OCI-LY1 (cell line): ENCODE results near the gene MPLKIP.
"Not testable (repeated sequence)": the region's sequence is repeated elsewhere in the genome, so short reads cannot be mapped to it uniquely, and the experiment has no call there.

Source experiments
- H2AFZ ChIP-seq: fragments of 200-600 bp; sonication (generic), shearing (Covaris generic); 2 replicates; pipeline ENCODE4 v1.6.0; 2014; ENCODE audit warnings: antibody characterized with exemption, mild to moderate bottlenecking, low read length
- H3F3A ChIP-seq: fragments of 200-600 bp; sonication (generic), shearing (Covaris generic); 2 replicates; pipeline ENCODE4 v1.6.0; 2014; ENCODE audit warnings: mild to moderate bottlenecking, antibody characterized with exemption, low read length, moderate library complexity; ENCODE audit not compliant: insufficient read depth
- H3K27ac ChIP-seq: fragments of 200-600 bp; sonication (generic); 2 replicates; pipeline ENCODE4 v1.5.1; 2014; ENCODE audit warnings: low read length, mixed run types, mild to moderate bottlenecking, low read depth; ENCODE audit not compliant: poor library complexity, severe bottlenecking
- H3K27me3 ChIP-seq: fragments of 200-600 bp; sonication (generic); 2 replicates; pipeline ENCODE4 v1.6.0; 2014; ENCODE audit warnings: antibody characterized with exemption, mild to moderate bottlenecking, low read length, moderate library complexity; ENCODE audit not compliant: insufficient read depth
- H3K36me3 ChIP-seq: fragments of 200-600 bp; sonication (generic); 2 replicates; pipeline ENCODE4 v1.6.1; 2014; ENCODE audit warnings: mild to moderate bottlenecking, antibody characterized with exemption, low read length, moderate library complexity, mixed read lengths; ENCODE audit not compliant: insufficient read depth
- H3K4me1 ChIP-seq: fragments of 200-600 bp; sonication (generic); 2 replicates; pipeline ENCODE4 v1.5.1; 2014; ENCODE audit warnings: mild to moderate bottlenecking, low read length, moderate library complexity; ENCODE audit not compliant: insufficient read depth, severe bottlenecking
- H3K4me2 ChIP-seq: fragments of 200-600 bp; sonication (generic), shearing (Covaris generic); 2 replicates; pipeline ENCODE4 v1.6.1; 2014; ENCODE audit warnings: low read length
- H3K4me3 ChIP-seq: fragments of 200-600 bp; sonication (generic); 2 replicates; pipeline ENCODE4 v1.5.1; 2014; ENCODE audit warnings: low read length, low read depth, mild to moderate bottlenecking, mixed read lengths; ENCODE audit not compliant: poor library complexity, severe bottlenecking
- H3K79me2 ChIP-seq: fragments of 200-600 bp; shearing (Covaris generic); 2 replicates; pipeline ENCODE4 v1.6.1; 2016; ENCODE audit warnings: mixed run types, low read length, mixed read lengths; ENCODE audit not compliant: insufficient read depth
- H3K9ac ChIP-seq: fragments of 200-600 bp; sonication (generic), shearing (Covaris generic); 2 replicates; pipeline ENCODE4 v1.6.1; 2014; ENCODE audit warnings: mild to moderate bottlenecking, low read length, mixed read lengths
- H3K9me2 ChIP-seq: fragments of 200-600 bp; sonication (generic), shearing (Covaris generic); 2 replicates; pipeline ENCODE4 v1.6.1; 2014; ENCODE audit warnings: low read depth, mild to moderate bottlenecking, low read length, mixed read lengths
- H3K9me3 ChIP-seq: fragments of 200-600 bp; shearing (Covaris generic); 2 replicates; pipeline ENCODE4 v1.6.1; 2014; ENCODE audit warnings: low read length, mixed read lengths
- H4K20me1 ChIP-seq: fragments of 200-600 bp; sonication (generic), shearing (Covaris generic); 2 replicates; pipeline ENCODE4 v1.6.0; 2016; ENCODE audit warnings: mild to moderate bottlenecking, low read length; ENCODE audit not compliant: insufficient read depth
- CTCF ChIP-seq: fragments of 200-600 bp; sonication (generic), shearing (Covaris generic); IDR thresholded peaks from 2 replicates; pipeline ENCODE4 v1.5.1; 2017; ENCODE audit warnings: mild to moderate bottlenecking, antibody characterized with exemption, low read length, moderate library complexity, mixed read lengths
- EZH2 ChIP-seq: fragments of 200-600 bp; sonication (generic), shearing (Covaris generic); IDR thresholded peaks from 2 replicates; pipeline ENCODE4 v1.8.0; 2017; ENCODE audit warnings: borderline replicate concordance, mixed run types, mild to moderate bottlenecking, antibody characterized with exemption, low read length, moderate library complexity, mixed read lengths

MPLKIP gene

GRCh38 chr7:40151504-40151903 lies 17.1 kb upstream of the MPLKIP start:
- Histone ChIP-seq H3K4me1 (no peaks in the 10 kb centered on the region), H2AFZ (no peak overlapping the region), H3K9ac (no peak overlapping the region), H3K27ac (no peak overlapping the region), H3K79me2 (no peaks in the 10 kb centered on the region), H3K9me2 (no peaks in the 10 kb centered on the region), H3K4me2 (no peak overlapping the region), H3K9me3 (no peaks in the 10 kb centered on the region), H4K20me1 (no peaks in the 10 kb centered on the region), H3K27me3 (no peaks in the 10 kb centered on the region; the same call in 1 of the 2 replicates), H3K36me3 (no peaks in the 10 kb centered on the region), H3K4me3 (no peak overlapping the region), H3F3A (no peaks in the 10 kb centered on the region)
- TF ChIP-seq CTCF (no peak), EZH2 (no peak)

GRCh38 chr7:40148671-40149070 lies 14.2 kb upstream of the MPLKIP start:
- Histone ChIP-seq H3K4me1 (no peaks in the 10 kb centered on the region), H2AFZ (no peak overlapping the region), H3K36me3 (no peaks in the 10 kb centered on the region; the same call in 1 of the 2 replicates), H4K20me1 (no peaks in the 10 kb centered on the region), H3K27ac (no peak overlapping the region), H3K4me2 (no peak overlapping the region), H3K27me3 (no peaks in the 10 kb centered on the region; the same call in 1 of the 2 replicates), H3K9ac (no peak overlapping the region), H3K79me2 (no peaks in the 10 kb centered on the region), H3K9me3 (no peaks in the 10 kb centered on the region), H3F3A (no peaks in the 10 kb centered on the region), H3K9me2 (no peaks in the 10 kb centered on the region), H3K4me3 (no peak overlapping the region)
- TF ChIP-seq EZH2: no peak

- not testable (repeated sequence) for H3K27me3 ChIP-seq, H3K9me2 ChIP-seq, H3K27ac ChIP-seq
Observed at GRCh38 chr7:40148247-40148580, 13.8 kb upstream of the MPLKIP start.

GRCh38 chr7:40147371-40148246 lies 13.2 kb upstream of the MPLKIP start:
- Histone ChIP-seq H3K27me3 (no peaks in the 10 kb centered on the region; the same call in 1 of the 2 replicates), H3K36me3 (no peaks in the 10 kb centered on the region; the same call in 1 of the 2 replicates), H3K79me2 (no peaks in the 10 kb centered on the region), H4K20me1 (no peaks in the 10 kb centered on the region), H3K9ac (no peak overlapping the region), H3K9me3 (no peaks in the 10 kb centered on the region), H3K27ac (no peak overlapping the region), H3K4me3 (no peak overlapping the region), H3K4me1 (no peaks in the 10 kb centered on the region), H3K9me2 (no peaks in the 10 kb centered on the region), H2AFZ (no peak overlapping the region), H3F3A (no peaks in the 10 kb centered on the region), H3K4me2 (no peak overlapping the region)
- TF ChIP-seq CTCF: peak; percentile 22; the same call in 1 of the 2 replicates
- no peak for TF ChIP-seq EZH2

More at GRCh38 chr7:40148247-40148580, 13.8 kb upstream of the MPLKIP start:
- H3K36me3 ChIP-seq, H3K4me1 ChIP-seq, H3K9ac ChIP-seq, H3K4me3 ChIP-seq, H3K4me2 ChIP-seq, H3K79me2 ChIP-seq, H2AFZ ChIP-seq, H3F3A ChIP-seq, H3K9me3 ChIP-seq, H4K20me1 ChIP-seq: not testable (repeated sequence)

GRCh38 chr7:40145596-40146130 lies 11.2 kb upstream of the MPLKIP start:
- not testable (repeated sequence) for H3K9me3 ChIP-seq, H3K4me3 ChIP-seq, H3K79me2 ChIP-seq, H3K27ac ChIP-seq, H3K9ac ChIP-seq, H3K9me2 ChIP-seq, H2AFZ ChIP-seq, H3K27me3 ChIP-seq, H3K4me1 ChIP-seq, H3F3A ChIP-seq, H3K36me3 ChIP-seq, H4K20me1 ChIP-seq, H3K4me2 ChIP-seq

- H3K9me2 ChIP-seq, H3K9ac ChIP-seq, H3K27ac ChIP-seq, H3K9me3 ChIP-seq, H3F3A ChIP-seq, H3K36me3 ChIP-seq, H3K79me2 ChIP-seq, H3K4me3 ChIP-seq, H3K27me3 ChIP-seq, H4K20me1 ChIP-seq, H3K4me1 ChIP-seq, H3K4me2 ChIP-seq, H2AFZ ChIP-seq: not testable (repeated sequence)
Observed at GRCh38 chr7:40141916-40142315, 7.5 kb upstream of the MPLKIP start.
